AG04450 (cell line): ENCODE measurements around the gene ECT2. TPM values are rescaled to one million over a fixed set of nuclear protein-coding genes. Genes with fewer than 3 reads are reported as not detected.
"Not testable (repeated sequence)": the region's sequence is repeated elsewhere in the genome, so short reads cannot be mapped to it uniquely, and the experiment has no call there.

ENCODE experiments used
- CTCF ChIA-PET: fragments of 300-600, 350-600 bp; formaldehyde crosslinking; extraction: SDS; loops from one replicate; lab custom pipeline; 2022; ENCODE audit warnings: antibody characterized with exemption, inconsistent platforms; lab: Charles Lee
- POLR2A ChIA-PET: fragments of 350-600 bp; formaldehyde crosslinking; extraction: SDS; loops from one replicate; lab custom pipeline; 2021; ENCODE audit warnings: antibody characterized with exemption, inconsistent platforms; lab: Yijun Ruan, JAX
- DNase-seq: peaks from one replicate; pipeline ENCODE4 v3.0.0-alpha.2; 2011; ENCODE audit warnings: low read depth, low spot score
- H3K27ac ChIP-seq: one replicate; pipeline ENCODE4 v1.5.1; 2012; ENCODE audit warnings: low read depth, low read length, control low read depth
- H3K27me3 ChIP-seq: one replicate; pipeline ENCODE4 v1.6.0; 2012; ENCODE audit warnings: low read length; ENCODE audit not compliant: control insufficient read depth, insufficient read depth
- H3K4me3 ChIP-seq: 2 replicates; pipeline ENCODE4 v1.5.1; 2011; ENCODE audit warnings: mild to moderate bottlenecking, low read depth, low read length, control low read depth
- H3K9me3 ChIP-seq: 2 replicates; pipeline ENCODE4 v1.5.1; 2012; ENCODE audit warnings: low read length; ENCODE audit not compliant: control insufficient read depth, insufficient read depth
- CTCF ChIP-seq: IDR thresholded peaks from 2 replicates; pipeline ENCODE4 v1.5.1; 2011; ENCODE audit warnings: low read depth, low read length, control low read depth, inconsistent platforms
- polyA minus RNA-seq: library from RNA; depleted of rRNA, polyadenylated mRNA; stranded (reverse); fragments of >200 nt; gene quantifications from 2 replicates; pipeline ENCODE4 v1.2.3, GENCODE V29; 2011; rRNA and poly(A)+ RNA removed
- polyA plus RNA-seq: library from polyadenylated mRNA; depleted of rRNA; stranded (reverse); fragments of >200 nt; gene quantifications from 2 replicates; pipeline ENCODE4 v1.2.3, GENCODE V29; 2011; rRNA removed

The ECT2 gene
- polyA plus RNA-seq (14.0 and 21.8 TPM in 2 replicates), polyA minus RNA-seq (13.1 and 22.5 TPM in 2 replicates)

GRCh38 chr3:172750368-172751174 lies at the start of gene ECT2:
TSS of gene ECT2 (plus strand) at chr3:172750726. CDS start at chr3:172754531, 3,805 bp downstream.
- ChIA-PET CTCF (interaction anchor here (0.5 to 4.7 kb wide), 28 partner anchors 8 to 432 kb away, joined by 3 to 47 read pairs (median 4); partner anchors contain the start of gene NCEH1), POLR2A (interaction anchor here (0.7 to 1.4 kb wide), 5 partner anchors 14 to 127 kb away, joined by 4 to 11 read pairs (median 5); partner anchors contain the start of gene NCEH1)
- DNase-seq = peak; percentile 99
- no peaks in the 10 kb centered on the region; the same call in 1 of the 2 replicates for H3K9me3 ChIP-seq
- peak within 1 kb of the TSS; percentile 91 for H3K4me3 ChIP-seq
- peak within 1 kb of the TSS; percentile 97 for H3K27ac ChIP-seq
- H3K27me3 ChIP-seq = no peaks in the 10 kb centered on the region
- peak; percentile 72 for TF ChIP-seq CTCF

DNA sequence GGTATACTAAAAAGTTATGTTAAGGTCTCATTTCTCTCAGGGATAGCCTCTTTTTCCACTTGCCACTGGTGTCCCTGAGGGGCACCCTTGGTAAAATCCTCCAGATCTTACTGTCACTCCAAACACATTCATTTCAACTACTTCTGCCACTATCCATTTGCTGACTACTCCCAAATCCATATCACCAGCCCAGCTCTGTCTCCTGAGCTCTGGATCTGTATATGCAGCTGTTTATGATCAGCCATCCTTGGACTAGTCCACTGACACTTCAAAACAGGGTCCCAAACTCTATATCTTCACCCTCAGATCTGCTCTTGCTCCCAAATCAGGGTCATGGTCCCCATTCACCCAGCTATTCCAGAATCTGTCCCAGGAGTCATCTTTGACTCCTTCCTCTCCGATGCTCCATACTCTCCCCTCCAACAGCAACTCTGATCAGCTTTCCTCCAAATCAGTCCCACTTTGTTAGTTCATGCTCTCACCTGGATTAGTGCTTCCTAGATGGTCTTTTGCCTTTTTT lies 49.5 kb upstream of the ECT2 start:
- POLR2A ChIA-PET = interaction anchor here (0.6 kb wide), 1 partner anchor 10 kb away, joined by 3 read pairs; no protein-coding TSS in a partner anchor
- no peak for TF ChIP-seq CTCF
- Histone ChIP-seq H3K9me3 (no peaks in the 10 kb centered on the region), H3K4me3 (no peak overlapping the region), H3K27ac (no peak overlapping the region), H3K27me3 (no peaks in the 10 kb centered on the region)
- CTCF ChIA-PET = interaction anchor here (0.6 to 1.4 kb wide), 3 partner anchors 9 to 28 kb away, joined by 4 to 6 read pairs (median 5); no protein-coding TSS in a partner anchor
- DNase-seq = no peak

DNA sequence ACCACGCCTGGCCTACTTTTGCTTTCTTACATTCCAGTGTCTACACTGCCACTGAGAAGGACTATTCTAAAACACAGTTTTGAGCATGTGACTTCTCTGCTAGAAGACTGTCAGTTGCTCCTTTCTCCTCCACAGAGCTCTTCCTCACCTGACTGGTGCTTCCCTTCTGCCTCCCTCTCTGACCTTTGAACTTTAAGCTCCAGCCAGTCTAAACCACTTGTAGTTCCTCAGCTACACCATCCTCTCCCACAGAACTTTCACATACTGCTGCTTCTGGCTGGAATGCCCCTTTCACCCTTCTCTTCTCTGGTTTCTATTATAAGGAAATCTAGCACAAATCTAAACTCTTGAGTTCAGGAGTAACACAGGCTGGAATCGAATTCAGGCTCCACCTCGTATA lies 48.8 kb upstream of the ECT2 start:
- no peak overlapping the region for H3K4me3 ChIP-seq
- no peak for TF ChIP-seq CTCF
- POLR2A ChIA-PET = no interaction called here
- DNase-seq = no peak
- H3K27me3 ChIP-seq = no peaks in the 10 kb centered on the region
- H3K27ac ChIP-seq = no peak overlapping the region
- H3K9me3 ChIP-seq = no peaks in the 10 kb centered on the region
- CTCF ChIA-PET = interaction anchor here (0.6 to 3.2 kb wide), 3 partner anchors 10 to 29 kb away, joined by 5 to 12 read pairs (median 6); no protein-coding TSS in a partner anchor

GRCh38 chr3:172702256-172702655 lies 48.3 kb upstream of the ECT2 start:
- H3K27me3 ChIP-seq = no peaks in the 10 kb centered on the region
- H3K27ac ChIP-seq = no peak overlapping the region
- CTCF ChIA-PET = interaction anchor here (3.2 kb wide), 1 partner anchor 29 kb away, joined by 12 read pairs; no protein-coding TSS in a partner anchor
- TF ChIP-seq CTCF = no peak
- no peaks in the 10 kb centered on the region for H3K9me3 ChIP-seq
- POLR2A ChIA-PET = no interaction called here
- no peak for DNase-seq
- H3K4me3 ChIP-seq = no peak overlapping the region

GRCh38 chr3:172702731-172703130 lies 47.8 kb upstream of the ECT2 start:
- H3K27me3 ChIP-seq, DNase-seq, H3K9me3 ChIP-seq, H3K4me3 ChIP-seq, H3K27ac ChIP-seq, POLR2A ChIA-PET: not testable (repeated sequence)
- CTCF ChIA-PET = interaction anchor here (3.2 kb wide), 1 partner anchor 30 kb away, joined by 12 read pairs; no protein-coding TSS in a partner anchor
